K562 (cell line): ENCODE measurements around the gene CIB1. TPM values are rescaled to one million over a fixed set of nuclear protein-coding genes. Genes with fewer than 3 reads are reported as not detected.

Experiments
- ATAC-seq: fragments of 200-7000 bp; cut with Tn5 transposase; 3 replicates; pipeline ENCODE4 v1.9.1; 2020; ENCODE audit warnings: moderate library complexity
- BruUV-seq: library from RNA; stranded (reverse); fragments of 400-500 nt; replicated peaks from 2 replicates; lab custom pipeline; 2021; lab: Mats Ljungman, UMichigan
- CTCF ChIA-PET: fragments of 300-600 bp; formaldehyde crosslinking; extraction: SDS; loops from one replicate; lab custom pipeline; 2021; ENCODE audit warnings: low intra/inter-chr PET ratio; lab: Yijun Ruan, JAX
- POLR2A ChIA-PET: fragments of 300-600, 350-650 bp; sonication (Branson Sonifier 250); formaldehyde crosslinking; extraction: SDS; loops from one replicate; lab custom pipeline; 2021; ENCODE audit warnings: antibody characterized with exemption, inconsistent platforms; lab: Yijun Ruan, JAX
- DNase-seq, 4 experiments: peaks; one replicate each; pipeline versions ENCODE4 v3.0.0 to v3.0.0-alpha.2; 2011 to 2018; ENCODE audit warnings: low spot score in 3 of 4, mixed read lengths in 3 of 4; ENCODE audit errors: extremely low read depth in 1 of 4
- FAIRE-seq: peaks from 2 replicates; lab custom pipeline; 2011; peaks lifted over from hg19 to GRCh38; lab: Jason Lieb, UNC
- H2AFZ ChIP-seq: 2 replicates; pipeline ENCODE4 v1.6.0; 2011; ENCODE audit warnings: low read depth, low read length, control low read depth, inconsistent platforms
- H3K27ac ChIP-seq: fragments of 200-600 bp; 3 replicates; pipeline ENCODE4 v1.8.0; 2011; ENCODE audit warnings: low read depth, mild to moderate bottlenecking, control low read depth, inconsistent platforms, low read length, moderate library complexity, mixed read lengths; ENCODE audit errors: extremely low read depth
- H3K27me3 ChIP-seq, 2 experiments: fragments of 300-600 bp in 1 of 2; 2 replicates in 1 of 2; 3 replicates in 1 of 2; pipeline versions ENCODE4 v1.6.0 to v1.8.0; 2011; ENCODE audit warnings: inconsistent platforms in 2 of 2, low read length in 2 of 2, mild to moderate bottlenecking in 1 of 2, mixed read lengths in 1 of 2, moderate library complexity in 1 of 2; ENCODE audit not compliant: control insufficient read depth in 2 of 2, insufficient read depth in 2 of 2
- H3K36me3 ChIP-seq: fragments of 300-600 bp; 3 replicates; pipeline ENCODE4 v1.8.0; 2011; ENCODE audit warnings: mild to moderate bottlenecking, low read length, inconsistent platforms; ENCODE audit not compliant: control insufficient read depth, insufficient read depth
- H3K4me1 ChIP-seq, 2 experiments: fragments of 200-600 bp in 1 of 2; replicated peaks in 1 of 2; 2 replicates in 1 of 2; 3 replicates in 1 of 2; pipeline versions ENCODE4 v1.5.1 to v1.8.0; 2011; ENCODE audit warnings: inconsistent platforms in 2 of 2, low read length in 2 of 2, mild to moderate bottlenecking in 1 of 2, mixed read lengths in 1 of 2, moderate library complexity in 1 of 2; ENCODE audit not compliant: control insufficient read depth in 2 of 2, insufficient read depth in 2 of 2
- H3K4me2 ChIP-seq: 2 replicates; pipeline ENCODE4 v1.6.1; 2011; ENCODE audit warnings: low read length, control low read depth, inconsistent platforms, mixed read lengths; ENCODE audit not compliant: insufficient read depth
- H3K4me3 ChIP-seq: fragments of 200-600 bp; sonication (generic), shearing (Covaris generic); 2 replicates; pipeline ENCODE4 v1.5.1; 2016; ENCODE audit warnings: control low read depth, inconsistent platforms
- H3K79me2 ChIP-seq: fragments of 200-600 bp; 3 replicates; pipeline ENCODE4 v1.8.0; 2011; ENCODE audit warnings: low read length, inconsistent platforms; ENCODE audit not compliant: control insufficient read depth, insufficient read depth
- H3K9ac ChIP-seq, 2 experiments: 2 replicates each; pipeline versions ENCODE4 v1.6.0 to v1.6.1; 2011; ENCODE audit warnings: low read depth in 2 of 2, low read length in 2 of 2, control low read depth in 1 of 2, inconsistent platforms in 1 of 2, mild to moderate bottlenecking in 1 of 2, mixed read lengths in 1 of 2; ENCODE audit not compliant: insufficient read depth in 1 of 2
- H3K9me1 ChIP-seq: one replicate; pipeline ENCODE4 v1.6.0; 2011; ENCODE audit warnings: inconsistent platforms, mild to moderate bottlenecking, low read length, moderate library complexity; ENCODE audit not compliant: control insufficient read depth, insufficient read depth
- H3K9me3 ChIP-seq: replicated peaks from 2 replicates; pipeline ENCODE4 v1.5.1; 2011; ENCODE audit warnings: low read depth, low read length, inconsistent platforms; ENCODE audit not compliant: control insufficient read depth, insufficient read depth
- H4K20me1 ChIP-seq: replicated peaks from 2 replicates; pipeline ENCODE4 v1.6.1; 2011; ENCODE audit warnings: low read length, inconsistent platforms, mixed read lengths; ENCODE audit not compliant: control insufficient read depth, insufficient read depth
- CXXC5 ChIP-seq: fragments of 250-450 bp; sonication (Bioruptor Pico); IDR thresholded peaks from 2 replicates; pipeline ENCODE4 v1.8.0; 2022; ENCODE audit warnings: inconsistent platforms, mild to moderate bottlenecking, moderate library complexity
- E2F6 ChIP-seq, 2 experiments: IDR thresholded peaks; 2 replicates each; pipeline ENCODE4 v1.6.1; 2011; ENCODE audit warnings: borderline replicate concordance in 1 of 2, control low read depth in 1 of 2, low read depth in 1 of 2, low read length in 1 of 2, mild to moderate bottlenecking in 1 of 2, mixed read lengths in 1 of 2, moderate library complexity in 1 of 2; ENCODE audit not compliant: insufficient read depth in 1 of 2, insufficient read length in 1 of 2, poor library complexity in 1 of 2, severe bottlenecking in 1 of 2; ENCODE audit errors: extremely low read depth in 1 of 2
- HDAC2 ChIP-seq: fragments of 450-650 bp; IDR thresholded peaks from 2 replicates; pipeline ENCODE4 v1.6.1; 2016; ENCODE audit warnings: mild to moderate bottlenecking
- HDAC8 ChIP-seq: fragments of 450-650 bp; IDR thresholded peaks from 2 replicates; pipeline ENCODE4 v1.6.1; 2016; ENCODE audit warnings: mild to moderate bottlenecking, missing genetic modification characterization, moderate library complexity, missing compliant biosample characterization
- POLR2B ChIP-seq: fragments of 450-650 bp; IDR thresholded peaks from 2 replicates; pipeline ENCODE4 v1.6.1; 2018; ENCODE audit warnings: low read depth; ENCODE audit not compliant: partially characterized antibody
- PTTG1 ChIP-seq: fragments of 450-650 bp; IDR thresholded peaks from 2 replicates; pipeline ENCODE4 v1.6.1; 2016; ENCODE audit warnings: low read depth, mild to moderate bottlenecking, missing genetic modification characterization, missing compliant biosample characterization
- RBM14 ChIP-seq: fragments of 200-400 bp; formaldehyde crosslinking; IDR thresholded peaks from 2 replicates; pipeline ENCODE4 v1.6.1; 2018; ENCODE audit warnings: low read depth, mild to moderate bottlenecking, low read length, moderate library complexity, borderline replicate concordance; ENCODE audit not compliant: insufficient read depth
- SRSF1 ChIP-seq: fragments of 200-400 bp; formaldehyde crosslinking; IDR thresholded peaks from 2 replicates; pipeline ENCODE4 v1.6.1; 2017; ENCODE audit warnings: mild to moderate bottlenecking, low read depth, low read length, moderate library complexity
- ZBTB26 ChIP-seq: fragments of 450-650 bp; formaldehyde crosslinking; IDR thresholded peaks from 2 replicates; pipeline ENCODE4 v1.4.0; 2022; ENCODE audit warnings: missing genetic modification characterization
- WGBS: fragments of 100-300 bp; shearing (Covaris generic); methylation state at CpG from one replicate; pipeline ENCODE4 v1.1.6; 2016; ENCODE audit warnings: low coverage, mixed read lengths; ENCODE audit not compliant: insufficient coverage; ENCODE audit errors: missing lambda C conversion rate; 5-methylcytosine and 5-hydroxymethylcytosine counted together
- in situ Hi-C: fragments of 300-500 bp; cut with MboI; formaldehyde crosslinking; loops from 4 replicates; pipeline ENCODE4 v1.15.0; 2018; ENCODE audit warnings: inconsistent platforms, mixed read lengths
- intact Hi-C: fragments of 100-400 bp; cut with micrococcal nuclease; formaldehyde crosslinking; loops from 2 replicates; pipeline ENCODE4 v1.14.2; 2022
- polyA plus RNA-seq, 8 experiments: library from polyadenylated mRNA; depleted of rRNA in 4 of 8; stranded (reverse) in 5 of 8; unstranded in 3 of 8; fragments of >200 nt; fragmentation: Nextera tagmentation in 2 of 8; fragmentation: Illumina TruSeq in 1 of 8; extraction: Ambion mirVana in 2 of 8; extraction: Trizol in 1 of 8; gene quantifications; 2 replicates each; pipeline versions ENCODE4 v1.2.1 to v1.2.3, GENCODE V29; 2011 to 2014; ENCODE audit warnings: inconsistent platforms in 1 of 8, missing spikeins in 1 of 8
- total RNA-seq, 7 experiments: library from RNA; depleted of rRNA in 6 of 7; stranded (reverse); fragments of >200 nt in 6 of 7; fragmentation: Illumina TruSeq in 2 of 7; extraction: Trizol in 2 of 7; gene quantifications; 2 replicates each; pipeline versions ENCODE4 v1.2.1 to v1.2.3, GENCODE V29; 2011 to 2021; ENCODE audit warnings: low replicate concordance in 1 of 7

The CIB1 gene
- total and polyA plus RNA-seq, 9 of the 15 experiments (the other 6 are each of a cell fraction or from before 2014, with no cell fraction given): 14.9 to 136 (median 64.5) TPM

GRCh38 chr15:90265271-90266060 lies 31.7 kb upstream of the CIB1 start, which contains the start of gene NGRN (continued):
- TF ChIP-seq ZBTB26 (CRISPR knock-in tag) (no peak), POLR2B (peak; percentile 92), RBM14 (0 out of 2 replicates have a peak, but pooled peaks have one; percentile 61), CXXC5 (CRISPR knock-in tag) (peak; percentile 76), HDAC2 (peak; percentile 70; the same call in 1 of the 2 replicates), PTTG1 (tag) (no peak), SRSF1 (no peak)

GRCh38 chr15:90264671-90265070 lies 30.9 kb upstream of the CIB1 start:
- Histone ChIP-seq H3K4me1 (peaks cover 14 to 18% of the 10 kb centered on the region in 2 experiments), H3K4me2 (peak overlapping the region; percentile 91), H4K20me1 (no peaks in the 10 kb centered on the region), H3K9me3 (no peaks in the 10 kb centered on the region), H3K9me1 (no peaks in the 10 kb centered on the region), H3K36me3 (peaks cover 20% of the 10 kb centered on the region), H3K4me3 (peak overlapping the region; percentile 64), H3K79me2 (peaks cover 52% of the 10 kb centered on the region), H3K27me3 (no peaks in the 10 kb centered on the region), H3K27ac (peak overlapping the region; percentile 86), H2AFZ (peak overlapping the region; percentile 93), H3K9ac (peak overlapping the region; percentile 83 to 90; a peak in 3 of 4 replicates)
- in situ Hi-C loops: loop anchor here (5.0 kb wide), 1 partner anchor 112 kb away; no protein-coding TSS in a partner anchor
- ChIA-PET POLR2A (no interaction called here), CTCF (no interaction called here)
- TF ChIP-seq HDAC8 (0 out of 2 replicates have a peak, but pooled peaks have one; percentile 34), E2F6 (IDR thresholded peaks at IDR 0.05; ENCODE audit: borderline replicate concordance in 1 of 2, extremely low read depth in 1 of 2, insufficient read depth in 1 of 2, insufficient read length in 1 of 2, low read depth in 1 of 2, low read length in 1 of 2, poor library complexity in 1 of 2, severe bottlenecking in 1 of 2) (no peak)
- FAIRE-seq (no peak), ATAC-seq (no peak), DNase-seq (no peak)
- no TSS peak for BruUV-seq
- WGBS: 18% methylated on average over 4 of the region's 4 CpGs
- intact Hi-C loops: no loop called here
